GM12873 (cell line): ENCODE measurements around the gene AARS2.

ENCODE experiments used
- TF ChIP-seq, protein P1 (sequence below): IDR thresholded peaks from 2 replicates; pipeline ENCODE4 v1.5.1; 2012; ENCODE audit warnings: low read depth, mild to moderate bottlenecking, moderate library complexity, low read length, control low read depth; ENCODE audit not compliant: insufficient read depth; ENCODE audit errors: missing control alignments

The AARS2 gene

DNA sequence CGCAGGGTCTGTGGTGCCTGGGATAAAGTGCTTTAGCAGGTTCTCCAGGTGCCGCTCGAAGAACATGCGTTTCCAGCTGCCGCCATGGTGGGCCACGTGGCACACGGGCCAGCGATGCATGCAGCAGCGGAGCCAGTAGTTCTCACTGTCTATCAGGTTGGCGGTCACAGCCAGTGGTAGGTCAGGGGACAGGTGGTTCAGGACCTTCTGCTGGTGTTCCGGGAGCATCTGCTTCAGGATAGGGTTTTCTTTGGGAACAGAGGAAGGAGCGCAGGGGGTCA, 26.9 kb downstream of the AARS2 start:
- TF ChIP-seq, protein P1, sequence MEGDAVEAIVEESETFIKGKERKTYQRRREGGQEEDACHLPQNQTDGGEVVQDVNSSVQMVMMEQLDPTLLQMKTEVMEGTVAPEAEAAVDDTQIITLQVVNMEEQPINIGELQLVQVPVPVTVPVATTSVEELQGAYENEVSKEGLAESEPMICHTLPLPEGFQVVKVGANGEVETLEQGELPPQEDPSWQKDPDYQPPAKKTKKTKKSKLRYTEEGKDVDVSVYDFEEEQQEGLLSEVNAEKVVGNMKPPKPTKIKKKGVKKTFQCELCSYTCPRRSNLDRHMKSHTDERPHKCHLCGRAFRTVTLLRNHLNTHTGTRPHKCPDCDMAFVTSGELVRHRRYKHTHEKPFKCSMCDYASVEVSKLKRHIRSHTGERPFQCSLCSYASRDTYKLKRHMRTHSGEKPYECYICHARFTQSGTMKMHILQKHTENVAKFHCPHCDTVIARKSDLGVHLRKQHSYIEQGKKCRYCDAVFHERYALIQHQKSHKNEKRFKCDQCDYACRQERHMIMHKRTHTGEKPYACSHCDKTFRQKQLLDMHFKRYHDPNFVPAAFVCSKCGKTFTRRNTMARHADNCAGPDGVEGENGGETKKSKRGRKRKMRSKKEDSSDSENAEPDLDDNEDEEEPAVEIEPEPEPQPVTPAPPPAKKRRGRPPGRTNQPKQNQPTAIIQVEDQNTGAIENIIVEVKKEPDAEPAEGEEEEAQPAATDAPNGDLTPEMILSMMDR: no peak

DNA sequence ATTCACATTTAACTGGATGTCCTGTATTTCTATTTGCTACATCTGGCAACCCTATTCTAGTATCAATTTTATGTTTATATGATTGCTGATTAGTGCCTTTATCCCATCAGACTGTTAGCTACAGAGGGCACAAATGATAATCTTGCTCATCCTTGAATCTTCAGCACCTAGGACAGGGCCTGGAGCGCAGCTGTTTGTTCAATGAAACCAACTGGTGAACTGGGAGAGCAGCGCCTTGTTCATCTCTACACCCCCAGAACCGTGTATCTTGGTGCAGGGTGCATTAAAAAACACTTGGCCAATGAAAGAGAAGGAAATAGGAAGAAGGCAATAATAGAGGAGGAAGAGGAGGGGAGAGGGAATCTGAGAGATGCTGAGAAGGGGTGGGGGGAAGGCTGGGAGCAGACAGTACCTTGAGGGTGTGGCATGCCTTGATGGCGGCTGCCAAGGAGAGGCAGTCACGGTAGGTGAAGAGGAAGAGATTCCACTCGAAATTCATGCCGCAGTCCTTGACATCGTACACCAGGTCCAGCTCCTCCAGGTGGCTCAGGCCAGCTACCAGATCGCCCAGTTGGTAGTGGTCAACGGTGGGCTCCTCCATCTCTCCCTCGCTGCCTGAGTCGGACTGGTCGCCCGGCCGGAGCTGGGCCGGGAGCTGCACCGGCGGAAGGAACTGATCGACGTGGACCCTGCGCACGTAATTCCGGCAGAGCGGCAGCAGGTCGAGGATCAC, 27.4 kb downstream of the AARS2 start:
- TF ChIP-seq, protein P1: no peak

DNA sequence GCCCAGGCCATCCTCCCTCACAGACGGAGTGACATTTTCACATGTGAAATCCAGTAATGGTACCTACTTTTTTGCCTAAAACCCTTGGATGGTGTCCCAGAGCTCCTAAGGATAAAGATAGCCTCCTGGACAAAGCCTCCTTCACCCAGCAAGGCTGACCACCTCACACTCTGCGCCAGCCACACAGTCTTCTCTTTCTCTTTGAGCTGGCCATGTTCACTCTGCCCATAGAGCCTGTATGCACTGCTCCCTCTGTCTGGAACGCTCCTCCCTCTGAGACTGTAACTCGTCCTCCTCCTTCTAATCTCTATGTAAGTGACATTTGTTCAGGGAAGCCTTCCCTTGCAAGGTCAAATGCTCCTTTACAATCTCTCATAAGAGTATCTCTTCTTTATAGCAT, 28.3 kb downstream of the AARS2 start:
- TF ChIP-seq, protein P1: no peak

DNA sequence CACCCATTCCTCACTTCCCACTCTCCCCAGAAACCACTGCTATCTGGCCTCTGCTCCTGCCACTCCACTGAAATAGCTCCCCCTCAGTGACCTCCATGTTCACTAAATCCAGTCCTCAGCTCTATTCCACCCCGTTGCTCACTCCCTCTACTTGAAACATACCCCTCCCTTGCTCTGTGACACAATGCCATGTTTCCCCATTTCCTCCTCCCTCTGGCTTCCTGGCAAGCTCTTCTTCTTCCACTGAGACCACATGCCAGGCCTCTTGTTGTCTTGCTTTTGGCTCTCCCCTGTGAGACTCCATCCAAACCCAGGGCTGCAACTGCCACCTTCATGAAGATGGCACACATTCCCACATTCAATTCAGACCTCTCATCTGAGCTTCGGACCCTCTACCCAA, 29.0 kb downstream of the AARS2 start:
- TF ChIP-seq, protein P1: no peak

DNA sequence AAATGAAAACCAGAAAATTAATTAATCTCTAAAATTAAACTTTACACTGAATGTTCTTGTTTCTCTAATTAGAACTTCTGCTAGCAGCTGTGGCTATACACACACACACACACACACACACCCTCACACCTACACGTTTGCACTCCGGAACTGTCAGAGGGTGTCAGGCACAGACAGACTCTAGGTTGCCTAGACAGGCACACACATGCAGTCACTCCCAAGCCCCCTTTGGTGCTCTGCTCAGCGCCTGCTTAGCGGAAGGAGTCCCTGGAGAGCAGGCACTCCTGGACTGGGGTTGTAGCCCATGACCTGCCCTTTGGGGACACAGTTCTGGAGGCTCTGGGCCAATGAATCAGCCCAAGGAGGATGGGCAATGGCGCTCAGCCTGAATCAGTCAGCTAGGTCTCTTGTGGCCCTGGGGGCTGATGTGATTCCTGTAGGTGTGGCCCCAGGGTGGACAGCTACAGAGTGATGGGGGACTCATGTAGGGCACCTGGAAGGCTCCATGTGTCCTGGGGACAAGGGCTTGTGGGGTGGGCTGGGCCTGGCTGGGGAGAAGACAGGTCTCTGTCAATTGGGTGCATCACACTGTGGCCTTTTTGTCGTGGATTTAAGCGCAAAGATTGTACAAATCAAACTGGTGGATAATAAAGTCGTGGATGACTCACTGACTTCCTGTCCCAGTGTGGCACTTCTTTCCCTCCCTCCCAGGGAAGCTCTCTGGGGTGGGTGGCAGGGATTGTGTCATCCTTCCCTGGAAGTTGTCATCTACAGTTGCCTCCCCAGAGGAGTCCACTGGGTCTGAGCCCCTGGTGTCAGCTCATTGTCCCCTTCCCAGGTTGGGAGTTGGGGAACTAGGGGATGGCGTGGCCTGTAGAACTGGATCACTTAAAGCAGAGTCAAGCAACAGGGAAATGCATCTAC, 34.1 kb downstream of the AARS2 start:
- TF ChIP-seq, protein P1: no peak

DNA sequence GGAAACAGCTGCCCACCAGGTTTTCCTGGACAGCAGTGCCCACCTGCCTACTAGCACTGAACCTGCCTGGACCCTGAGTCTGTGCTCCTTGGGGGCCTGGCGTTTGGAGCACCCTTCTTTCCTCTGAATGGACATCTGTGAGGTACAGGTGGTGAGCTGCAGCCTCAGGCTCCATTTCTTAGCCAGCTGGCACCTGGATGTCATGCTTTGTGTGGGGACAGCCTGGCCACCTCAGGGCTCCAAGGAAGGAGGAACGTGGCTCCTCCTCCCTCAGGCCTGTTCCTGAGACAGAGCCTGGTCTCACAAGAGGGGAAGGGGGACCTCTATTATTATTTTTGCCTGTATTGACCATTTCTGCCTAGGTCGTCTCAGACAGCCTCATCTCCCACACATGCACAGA, 34.8 kb downstream of the AARS2 start:
- TF ChIP-seq, protein P1: no peak

DNA sequence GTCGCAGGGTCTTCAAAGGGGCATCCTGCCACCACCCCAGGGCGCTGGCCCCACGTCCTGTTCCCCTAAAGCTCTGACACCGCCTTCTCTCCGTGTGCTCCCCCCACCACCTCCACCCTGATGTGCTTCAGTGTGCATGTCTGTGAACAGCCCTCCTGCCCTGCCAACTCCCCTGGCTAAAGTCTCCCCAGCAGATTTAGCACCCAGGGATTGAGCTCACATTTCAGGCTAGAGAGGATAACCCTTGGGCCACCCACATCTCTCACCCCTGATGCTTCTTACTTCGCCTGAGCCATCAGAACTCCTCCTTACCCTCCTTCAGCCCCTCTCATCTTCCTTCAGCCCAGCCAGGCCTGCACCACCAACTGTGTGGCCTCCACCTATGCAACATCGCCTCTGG, 35.4 kb downstream of the AARS2 start:
- TF ChIP-seq, protein P1: no peak
